IgD-negative memory B cell (primary cell): ENCODE measurements around the gene ZDHHC7. TPM values are rescaled to one million over a fixed set of nuclear protein-coding genes. Genes with fewer than 3 reads are reported as not detected.

Experiments
- H3K27ac Mint-ChIP-seq, 3 donors: one replicate each; pipeline ENCODE4 v1.8.0; 2020 to 2022; ENCODE audit warnings: mild to moderate bottlenecking in 3 of 3, mixed read lengths in 3 of 3, moderate library complexity in 1 of 3
- H3K27me3 Mint-ChIP-seq: one replicate; pipeline ENCODE4 v1.8.0; 2021; ENCODE audit warnings: mixed read lengths
- H3K36me3 Mint-ChIP-seq: one replicate; pipeline ENCODE4 v1.8.0; 2020; ENCODE audit warnings: mild to moderate bottlenecking, mixed read lengths
- H3K4me1 Mint-ChIP-seq, 3 donors: one replicate each; pipeline ENCODE4 v1.8.0; 2020 to 2022; ENCODE audit warnings: mixed read lengths in 3 of 3, mild to moderate bottlenecking in 1 of 3
- H3K4me3 Mint-ChIP-seq, 4 donors: one replicate each; pipeline ENCODE4 v1.8.0; 2020 to 2022; ENCODE audit warnings: mild to moderate bottlenecking in 4 of 4, mixed read lengths in 4 of 4, moderate library complexity in 3 of 4
- H3K9me3 Mint-ChIP-seq, 3 donors: one replicate each; pipeline ENCODE4 v1.8.0; 2020 to 2021; ENCODE audit warnings: mixed read lengths in 3 of 3, mild to moderate bottlenecking in 1 of 3
- polyA plus RNA-seq: library from polyadenylated mRNA; unstranded; fragments of 300-500 nt; fragmentation: Illumina TruSeq; gene quantifications from one replicate; pipeline ENCODE4 v1.2.3, GENCODE V29; 2021

Gene ZDHHC7
- polyA plus RNA-seq, 1 donor from 2014 or later = 30.8 TPM

GRCh38 chr16:84979516-84979915 lies 31.8 kb downstream of the ZDHHC7 start:
- no peaks in the 10 kb centered on the region for H3K27me3 Mint-ChIP-seq
- no peak overlapping the region for H3K4me3 Mint-ChIP-seq
- H3K36me3 Mint-ChIP-seq = peaks cover 2% of the 10 kb centered on the region
- H3K9me3 Mint-ChIP-seq = no peaks in the 10 kb centered on the region
- H3K4me1 Mint-ChIP-seq = peaks cover 0 to 2% (median 0%) of the 10 kb centered on the region in 3 donors
- no peak overlapping the region for H3K27ac Mint-ChIP-seq

GRCh38 chr16:84976644-84977400 lies 34.5 kb downstream of the ZDHHC7 start:
- H3K27ac Mint-ChIP-seq = no peak overlapping the region
- H3K36me3 Mint-ChIP-seq = peaks cover 3% of the 10 kb centered on the region
- H3K9me3 Mint-ChIP-seq = no peaks in the 10 kb centered on the region
- no peak overlapping the region for H3K4me3 Mint-ChIP-seq
- no peaks in the 10 kb centered on the region for H3K27me3 Mint-ChIP-seq
- no peaks in the 10 kb centered on the region for H3K4me1 Mint-ChIP-seq

- no peaks in the 10 kb centered on the region for H3K27me3 Mint-ChIP-seq
- H3K9me3 Mint-ChIP-seq = no peaks in the 10 kb centered on the region
- no peak overlapping the region for H3K27ac Mint-ChIP-seq
- peaks cover 0 to 2% (median 2%) of the 10 kb centered on the region in 3 donors for H3K4me1 Mint-ChIP-seq
- H3K4me3 Mint-ChIP-seq = no peak overlapping the region
- H3K36me3 Mint-ChIP-seq = peaks cover 3% of the 10 kb centered on the region
Observed at GRCh38 chr16:84975522-84975921, 35.8 kb downstream of the ZDHHC7 start.

GRCh38 chr16:84975066-84975465 lies 36.3 kb downstream of the ZDHHC7 start:
- no peak overlapping the region for H3K4me3 Mint-ChIP-seq
- no peak overlapping the region for H3K27ac Mint-ChIP-seq
- H3K4me1 Mint-ChIP-seq = peaks cover 0 to 4% (median 2%) of the 10 kb centered on the region in 3 donors
- no peaks in the 10 kb centered on the region for H3K27me3 Mint-ChIP-seq
- peaks cover 3% of the 10 kb centered on the region for H3K36me3 Mint-ChIP-seq
- H3K9me3 Mint-ChIP-seq = no peaks in the 10 kb centered on the region

- no peaks in the 10 kb centered on the region for H3K27me3 Mint-ChIP-seq
- peaks cover 0 to 4% (median 2%) of the 10 kb centered on the region in 3 donors for H3K4me1 Mint-ChIP-seq
- no peaks in the 10 kb centered on the region for H3K9me3 Mint-ChIP-seq
- H3K27ac Mint-ChIP-seq = no peak overlapping the region
- H3K36me3 Mint-ChIP-seq = peaks cover 3% of the 10 kb centered on the region
- no peak overlapping the region for H3K4me3 Mint-ChIP-seq
Observed at GRCh38 chr16:84973776-84974523, 37.4 kb downstream of the ZDHHC7 start.

GRCh38 chr16:84973236-84973635 lies 38.1 kb downstream of the ZDHHC7 start:
- H3K36me3 Mint-ChIP-seq = peaks cover 3% of the 10 kb centered on the region
- no peaks in the 10 kb centered on the region for H3K27me3 Mint-ChIP-seq
- peak overlapping the region in 1 of 3 donors; percentile 39 for H3K27ac Mint-ChIP-seq
- peaks cover 0 to 4% (median 2%) of the 10 kb centered on the region in 3 donors for H3K4me1 Mint-ChIP-seq
- H3K4me3 Mint-ChIP-seq = no peak overlapping the region
- no peaks in the 10 kb centered on the region for H3K9me3 Mint-ChIP-seq

- Mint-ChIP-seq H3K4me3 (no peak overlapping the region), H3K36me3 (peaks cover 3% of the 10 kb centered on the region), H3K27ac (peak overlapping the region in 1 of 3 donors; percentile 60), H3K27me3 (no peaks in the 10 kb centered on the region), H3K9me3 (no peaks in the 10 kb centered on the region), H3K4me1 (peaks cover 0 to 4% (median 2%) of the 10 kb centered on the region in 3 donors)
Observed at GRCh38 chr16:84970447-84971127, 40.7 kb downstream of the ZDHHC7 start.

- no peak overlapping the region for H3K27ac Mint-ChIP-seq
- no peaks in the 10 kb centered on the region for H3K9me3 Mint-ChIP-seq
Observed at GRCh38 chr16:84967828-84968227, 43.5 kb downstream of the ZDHHC7 start.

GRCh38 chr16:84965428-84966415 lies 45.6 kb downstream of the ZDHHC7 start:
- H3K9me3 Mint-ChIP-seq = no peaks in the 10 kb centered on the region
- peak overlapping the region in 1 of 3 donors; percentile 12 for H3K27ac Mint-ChIP-seq
- peaks cover 0 to 4% (median 2%) of the 10 kb centered on the region in 3 donors for H3K4me1 Mint-ChIP-seq
- H3K27me3 Mint-ChIP-seq = peaks cover 13% of the 10 kb centered on the region
- no peaks in the 10 kb centered on the region for H3K36me3 Mint-ChIP-seq
- H3K4me3 Mint-ChIP-seq = no peak overlapping the region

More at GRCh38 chr16:84967828-84968227, 43.5 kb downstream of the ZDHHC7 start:
- H3K4me3 Mint-ChIP-seq = no peak overlapping the region
- H3K27me3 Mint-ChIP-seq = peaks cover 5% of the 10 kb centered on the region
- no peaks in the 10 kb centered on the region for H3K36me3 Mint-ChIP-seq
- H3K4me1 Mint-ChIP-seq = peaks cover 0 to 4% (median 2%) of the 10 kb centered on the region in 3 donors

- H3K27me3 Mint-ChIP-seq = peaks cover 13% of the 10 kb centered on the region
- H3K9me3 Mint-ChIP-seq = no peaks in the 10 kb centered on the region
- no peaks in the 10 kb centered on the region for H3K36me3 Mint-ChIP-seq
- H3K4me1 Mint-ChIP-seq = no peaks in the 10 kb centered on the region
- H3K4me3 Mint-ChIP-seq = no peak overlapping the region
- H3K27ac Mint-ChIP-seq = no peak overlapping the region
Observed at GRCh38 chr16:84964386-84965128, 46.8 kb downstream of the ZDHHC7 start.

GRCh38 chr16:84963066-84963465 lies 48.3 kb downstream of the ZDHHC7 start:
- Mint-ChIP-seq H3K36me3 (no peaks in the 10 kb centered on the region), H3K9me3 (no peaks in the 10 kb centered on the region), H3K27ac (no peak overlapping the region), H3K4me3 (no peak overlapping the region), H3K4me1 (no peaks in the 10 kb centered on the region), H3K27me3 (peaks cover 13% of the 10 kb centered on the region)

- H3K9me3 Mint-ChIP-seq = peaks cover 0 to 2% (median 0%) of the 10 kb centered on the region in 3 donors
- H3K27ac Mint-ChIP-seq = no peak overlapping the region
- no peaks in the 10 kb centered on the region for H3K36me3 Mint-ChIP-seq
- peaks cover 15% of the 10 kb centered on the region for H3K27me3 Mint-ChIP-seq
- no peak overlapping the region for H3K4me3 Mint-ChIP-seq
- no peaks in the 10 kb centered on the region for H3K4me1 Mint-ChIP-seq
Observed at GRCh38 chr16:84960942-84961341, 50.4 kb downstream of the ZDHHC7 start.

- Mint-ChIP-seq H3K9me3 (peaks cover 0 to 2% (median 0%) of the 10 kb centered on the region in 3 donors), H3K4me3 (no peak overlapping the region), H3K27me3 (peaks cover 18% of the 10 kb centered on the region), H3K4me1 (no peaks in the 10 kb centered on the region), H3K36me3 (no peaks in the 10 kb centered on the region), H3K27ac (no peak overlapping the region)
Observed at GRCh38 chr16:84959784-84960417, 51.4 kb downstream of the ZDHHC7 start.
